CD4-positive, alpha-beta T cell treated with Interferon alpha-2 for 1 hour (primary cell): Measurements from ENCODE around the gene TDG.
"Not testable (repeated sequence)": the region's sequence is repeated elsewhere in the genome, so short reads cannot be mapped to it uniquely, and the experiment has no call there.

Experiments used
- DNase-seq, 2 donors: peaks; one replicate each; pipeline ENCODE4 v3.0.0-alpha.2; 2020 to 2022

TDG gene

GRCh38 chr12:103962493-103962892, 3.2 kb upstream of the TDG start:
- no peak for DNase-seq

GRCh38 chr12:103964805-103965204, 867 bp upstream of the TDG start:
- DNase-seq = no peak

GRCh38 chr12:103965255-103965589, 450 bp upstream of the TDG start:
- no peak for DNase-seq

- DNase-seq = no peak
Observed at GRCh38 chr12:103966736-103967135, 1.1 kb downstream of the TDG start.

GRCh38 chr12:103969391-103969790, 3.7 kb downstream of the TDG start:
- DNase-seq = no peak

- DNase-seq = no peak
Observed at GRCh38 chr12:103973909-103974308, 8.2 kb downstream of the TDG start.

GRCh38 chr12:103975368-103975767, 9.7 kb downstream of the TDG start:
- DNase-seq = no peak

- no peak for DNase-seq
Observed at GRCh38 chr12:103978384-103978982, 12.8 kb downstream of the TDG start.

GRCh38 chr12:103986829-103987228, 21.2 kb downstream of the TDG start:
- DNase-seq = no peak

- no peak for DNase-seq
Observed at GRCh38 chr12:103994235-103994634, 28.6 kb downstream of the TDG start.

- no peak for DNase-seq
Observed at GRCh38 chr12:103996595-103996994, 30.9 kb downstream of the TDG start.

- no peak for DNase-seq
Observed at GRCh38 chr12:103997286-103997900, 31.7 kb downstream of the TDG start.

GRCh38 chr12:103998976-103999375, 33.3 kb downstream of the TDG start:
- DNase-seq = no peak

- no peak for DNase-seq
Observed at GRCh38 chr12:104000807-104001434, 35.2 kb downstream of the TDG start.

GRCh38 chr12:104002686-104003085, 37.0 kb downstream of the TDG start:
- DNase-seq = no peak

GRCh38 chr12:104003596-104003995, 37.9 kb downstream of the TDG start:
- DNase-seq = no peak

- no peak for DNase-seq
Observed at GRCh38 chr12:104006929-104007328, 41.3 kb downstream of the TDG start.

GRCh38 chr12:104010121-104010520, 44.4 kb downstream of the TDG start:
- no peak for DNase-seq

- DNase-seq = no peak
Observed at GRCh38 chr12:104010606-104011169, 45.0 kb downstream of the TDG start.

GRCh38 chr12:104011253-104011652, 45.6 kb downstream of the TDG start:
- no peak for DNase-seq

- DNase-seq = no peak
Observed at GRCh38 chr12:104012331-104012730, 46.7 kb downstream of the TDG start.

GRCh38 chr12:104021862-104022261, 56.2 kb downstream of the TDG start:
- DNase-seq = not testable (repeated sequence)

- DNase-seq = no peak
Observed at GRCh38 chr12:104022786-104023185, 57.1 kb downstream of the TDG start.

- no peak for DNase-seq
Observed at GRCh38 chr12:104023710-104024109, 58.0 kb downstream of the TDG start.
